KOPT-K1 (cell line): ENCODE results near the gene PRRT2.

ENCODE experiments used
- H3K27ac ChIP-seq: fragments of 200-600 bp; sonication (generic); 2 replicates; pipeline ENCODE4 v1.5.1; 2016; ENCODE audit warnings: antibody characterized with exemption, mild to moderate bottlenecking, low read depth, low read length; ENCODE audit not compliant: poor library complexity, severe bottlenecking
- H3K36me3 ChIP-seq: fragments of 200-600 bp; sonication (generic); 2 replicates; pipeline ENCODE4 v1.5.1; 2017; ENCODE audit warnings: antibody characterized with exemption, mild to moderate bottlenecking, low read length, moderate library complexity; ENCODE audit not compliant: insufficient read depth
- H3K9me3 ChIP-seq: fragments of 200-600 bp; sonication (generic); 2 replicates; pipeline ENCODE4 v1.5.1; 2017; ENCODE audit warnings: antibody characterized with exemption, low read length, mild to moderate bottlenecking; ENCODE audit not compliant: insufficient read depth, poor library complexity, severe bottlenecking

PRRT2 gene

GRCh38 chr16:29852654-29853053 lies 40.7 kb downstream of the PRRT2 start:
- H3K9me3 ChIP-seq = no peaks in the 10 kb centered on the region
- no peaks in the 10 kb centered on the region for H3K36me3 ChIP-seq
- H3K27ac ChIP-seq = no peak overlapping the region

GRCh38 chr16:29854520-29855100 lies 42.6 kb downstream of the PRRT2 start:
- no peaks in the 10 kb centered on the region for H3K9me3 ChIP-seq
- H3K27ac ChIP-seq = no peak overlapping the region
- peaks cover 16% of the 10 kb centered on the region for H3K36me3 ChIP-seq

GRCh38 chr16:29857133-29857760 lies 45.3 kb downstream of the PRRT2 start:
- Histone ChIP-seq H3K36me3 (peaks cover 34% of the 10 kb centered on the region), H3K27ac (no peak overlapping the region), H3K9me3 (no peaks in the 10 kb centered on the region)

GRCh38 chr16:29858149-29858849 lies 46.3 kb downstream of the PRRT2 start:
- peaks cover 34% of the 10 kb centered on the region for H3K36me3 ChIP-seq

GRCh38 chr16:29858974-29859373 lies 47.0 kb downstream of the PRRT2 start:
- Histone ChIP-seq H3K27ac (no peak overlapping the region), H3K36me3 (peaks cover 34% of the 10 kb centered on the region), H3K9me3 (no peaks in the 10 kb centered on the region)

More at GRCh38 chr16:29858149-29858849, 46.3 kb downstream of the PRRT2 start:
- Histone ChIP-seq H3K9me3 (no peaks in the 10 kb centered on the region), H3K27ac (no peak overlapping the region)

GRCh38 chr16:29860218-29860617 lies 48.2 kb downstream of the PRRT2 start:
- Histone ChIP-seq H3K36me3 (peaks cover 34% of the 10 kb centered on the region), H3K9me3 (no peaks in the 10 kb centered on the region), H3K27ac (no peak overlapping the region)

GRCh38 chr16:29862383-29862883 lies 50.4 kb downstream of the PRRT2 start:
- Histone ChIP-seq H3K36me3 (peaks cover 34% of the 10 kb centered on the region), H3K27ac (peak overlapping the region; percentile 94)

GRCh38 chr16:29862884-29863668 lies 51.1 kb downstream of the PRRT2 start, which contains the start of gene CDIPT:
Gene CDIPT (minus strand): TSS chr16:29863226. CDS start chr16:29862857, 369 bp downstream.
- H3K36me3 ChIP-seq = peaks cover 33% of the 10 kb centered on the region
- H3K9me3 ChIP-seq = no peaks in the 10 kb centered on the region
- peak within 1 kb of the TSS; percentile 94 for H3K27ac ChIP-seq

More at GRCh38 chr16:29862383-29862883, 50.4 kb downstream of the PRRT2 start:
- no peaks in the 10 kb centered on the region for H3K9me3 ChIP-seq

GRCh38 chr16:29863669-29863984 lies 51.6 kb downstream of the PRRT2 start:
- Histone ChIP-seq H3K36me3 (peaks cover 27% of the 10 kb centered on the region), H3K27ac (peak overlapping the region; percentile 94), H3K9me3 (no peaks in the 10 kb centered on the region)

- Histone ChIP-seq H3K36me3 (peaks cover 21% of the 10 kb centered on the region), H3K27ac (no peak overlapping the region), H3K9me3 (no peaks in the 10 kb centered on the region)
Observed at GRCh38 chr16:29864205-29864604, 52.2 kb downstream of the PRRT2 start.
